ENCODE data around the gene SMG6.

DNA sequence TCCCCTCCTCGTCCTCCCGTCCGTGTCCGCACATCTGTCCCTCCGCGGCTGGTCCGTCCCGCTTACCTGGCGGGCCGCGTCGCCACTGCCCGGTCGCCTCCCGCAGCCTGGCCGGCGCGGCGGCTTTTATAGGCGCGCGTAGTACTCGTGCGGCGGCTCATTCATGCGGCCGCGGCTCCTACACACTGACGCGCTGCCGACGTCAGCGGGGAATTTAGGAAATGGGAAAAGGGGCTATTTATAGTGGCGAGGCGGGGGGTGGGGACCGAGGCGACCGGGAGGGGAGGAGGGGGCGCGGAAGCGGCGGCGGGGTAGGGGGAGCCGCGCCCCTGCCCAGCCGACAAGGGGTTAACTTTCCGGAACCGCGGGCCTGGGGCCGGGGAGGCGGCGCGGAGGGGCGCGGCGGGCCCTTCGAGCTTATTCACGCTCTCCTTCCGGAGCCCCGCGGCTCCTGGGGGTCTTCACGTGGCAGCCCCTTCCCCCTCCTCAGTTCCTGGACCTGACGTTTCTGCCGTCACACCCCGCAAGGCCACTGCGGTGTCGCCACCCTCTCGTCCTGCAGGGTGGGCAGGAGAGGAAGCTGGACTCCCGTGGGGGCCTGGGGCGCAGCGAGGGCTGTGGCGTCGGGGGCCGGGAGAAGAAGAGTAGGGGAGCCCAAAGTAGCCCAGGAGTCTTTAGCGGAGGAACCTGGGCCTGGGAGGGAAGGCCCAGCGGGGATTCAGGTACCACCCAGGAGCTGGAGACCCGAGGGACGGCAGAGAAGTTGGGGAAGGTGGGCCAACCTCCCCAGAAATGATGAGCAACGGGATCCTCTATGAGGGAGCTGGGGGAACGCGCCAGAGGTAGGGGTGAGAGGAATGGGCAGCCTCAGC lies 252.3 kb downstream of the SMG6 start:
- TF ChIP-seq, protein P1, sequence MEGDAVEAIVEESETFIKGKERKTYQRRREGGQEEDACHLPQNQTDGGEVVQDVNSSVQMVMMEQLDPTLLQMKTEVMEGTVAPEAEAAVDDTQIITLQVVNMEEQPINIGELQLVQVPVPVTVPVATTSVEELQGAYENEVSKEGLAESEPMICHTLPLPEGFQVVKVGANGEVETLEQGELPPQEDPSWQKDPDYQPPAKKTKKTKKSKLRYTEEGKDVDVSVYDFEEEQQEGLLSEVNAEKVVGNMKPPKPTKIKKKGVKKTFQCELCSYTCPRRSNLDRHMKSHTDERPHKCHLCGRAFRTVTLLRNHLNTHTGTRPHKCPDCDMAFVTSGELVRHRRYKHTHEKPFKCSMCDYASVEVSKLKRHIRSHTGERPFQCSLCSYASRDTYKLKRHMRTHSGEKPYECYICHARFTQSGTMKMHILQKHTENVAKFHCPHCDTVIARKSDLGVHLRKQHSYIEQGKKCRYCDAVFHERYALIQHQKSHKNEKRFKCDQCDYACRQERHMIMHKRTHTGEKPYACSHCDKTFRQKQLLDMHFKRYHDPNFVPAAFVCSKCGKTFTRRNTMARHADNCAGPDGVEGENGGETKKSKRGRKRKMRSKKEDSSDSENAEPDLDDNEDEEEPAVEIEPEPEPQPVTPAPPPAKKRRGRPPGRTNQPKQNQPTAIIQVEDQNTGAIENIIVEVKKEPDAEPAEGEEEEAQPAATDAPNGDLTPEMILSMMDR (IDR thresholded peaks at IDR 0.05) = no peak
- peak in 1 of 3 donors; percentile 6 for TF ChIP-seq POLR2AphosphoS5 (IDR thresholded peaks at IDR 0.05)
